Measurements from ENCODE around the gene SGO2. TPM values are rescaled to one million over a fixed set of nuclear protein-coding genes. Genes with fewer than 3 reads are reported as not detected.
"Not testable (repeated sequence)": the region's sequence is repeated elsewhere in the genome, so short reads cannot be mapped to it uniquely, and the experiment has no call there.

Gene SGO2
- total RNA-seq, 2 donors from 2014 or later, result 50.2 to 58.2 TPM

DNA sequence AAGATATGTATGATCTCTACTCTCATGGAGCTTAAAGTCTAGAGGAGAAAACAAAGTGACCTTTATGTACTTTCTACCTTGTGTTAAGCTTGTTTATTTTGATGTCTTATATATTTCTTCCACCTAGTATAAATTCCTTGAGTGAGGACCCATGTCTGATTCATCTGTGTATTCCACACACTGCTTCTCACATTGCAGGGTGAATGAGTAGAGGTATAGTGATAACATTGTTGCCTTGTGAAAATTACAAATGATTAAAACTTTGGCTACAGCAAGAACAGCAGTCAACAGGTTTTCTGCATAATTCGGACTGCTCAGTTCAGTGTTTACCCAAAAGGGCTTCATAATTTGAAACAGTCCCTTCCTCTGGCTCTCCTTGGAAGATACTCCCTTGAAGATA lies 96.1 kb downstream of the SGO2 start:
- DNase-seq (ENCODE audit: low spot score in 2 of 2), result no peak
- H3K27ac Mint-ChIP-seq, result no peak overlapping the region
- no peak for ATAC-seq
- H3K36me3 Mint-ChIP-seq, result no peaks in the 10 kb centered on the region
- H3K9me3 Mint-ChIP-seq, result no peaks in the 10 kb centered on the region

- Mint-ChIP-seq H3K36me3 (no peaks in the 10 kb centered on the region), H3K27ac (no peak overlapping the region), H3K9me3 (no peaks in the 10 kb centered on the region)
- DNase-seq (ENCODE audit: low spot score in 2 of 2) (no peak), ATAC-seq (no peak)
These were observed 98.0 kb downstream of the SGO2 start for GRCh38 chr2:200624026-200624425.

DNA sequence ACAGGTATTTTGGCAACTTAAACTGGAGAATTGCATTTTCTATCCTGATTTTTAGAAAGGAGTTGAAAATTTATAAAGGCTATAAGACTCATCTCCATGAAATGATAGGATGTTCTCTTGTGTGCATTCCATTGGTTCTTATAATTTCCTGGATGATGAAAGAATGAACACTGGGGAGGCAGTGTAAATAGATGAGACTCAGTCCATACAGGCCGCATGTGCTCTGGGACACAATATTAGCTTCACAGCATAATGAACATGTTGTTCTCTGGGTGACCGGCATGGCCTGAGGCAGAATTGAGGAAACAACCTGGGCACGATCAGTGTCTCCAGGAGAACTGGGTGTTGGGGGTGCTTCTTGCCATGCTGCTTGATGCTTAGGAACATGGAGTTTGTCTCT lies 98.7 kb downstream of the SGO2 start:
- Mint-ChIP-seq H3K27ac (no peak overlapping the region), H3K36me3 (no peaks in the 10 kb centered on the region), H3K9me3 (no peaks in the 10 kb centered on the region)
- no peak for DNase-seq (ENCODE audit: low spot score in 2 of 2)
- ATAC-seq, result no peak

DNA sequence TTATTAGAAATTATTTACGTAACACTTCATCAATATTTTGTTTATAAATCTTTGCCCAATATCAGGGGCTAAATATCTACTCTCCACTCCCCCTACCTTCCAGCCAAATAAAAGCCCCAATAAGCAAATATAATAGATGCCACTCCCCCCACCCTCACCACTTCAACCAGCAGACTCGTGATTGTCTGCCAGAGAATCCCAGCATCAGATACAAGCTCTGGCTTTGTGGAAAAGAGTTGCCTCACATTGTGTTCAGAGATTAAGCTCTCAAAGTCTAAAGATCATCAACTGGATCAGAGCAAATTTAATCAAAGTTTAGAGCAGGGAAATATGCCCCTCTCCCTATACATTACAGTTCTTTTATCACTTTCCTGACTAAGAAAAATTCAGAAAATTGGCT lies 99.3 kb downstream of the SGO2 start:
- no peaks in the 10 kb centered on the region for H3K9me3 Mint-ChIP-seq

DNA sequence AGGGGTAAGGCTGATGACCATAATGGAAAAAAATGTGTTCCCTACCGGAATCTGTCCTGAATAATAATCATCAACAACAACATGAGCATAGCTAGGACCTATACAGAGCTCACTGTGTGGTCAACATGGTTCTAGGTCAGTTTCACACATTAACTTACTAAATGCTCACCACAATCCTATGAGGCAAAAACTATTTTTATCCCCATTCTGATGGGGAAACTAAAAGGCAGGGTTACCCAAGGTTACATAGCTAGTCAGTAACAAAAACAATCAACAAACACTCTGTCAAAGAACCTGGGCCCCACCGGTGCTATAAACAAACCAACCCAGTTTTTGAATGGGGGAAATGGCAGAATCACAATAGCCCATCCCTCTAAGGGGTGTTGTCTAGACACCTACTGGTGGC lies 100.0 kb downstream of the SGO2 start:
- no peaks in the 10 kb centered on the region for H3K9me3 Mint-ChIP-seq

More for the DNA sequence above, 99.3 kb downstream of the SGO2 start:
- ATAC-seq, result no peak
- Mint-ChIP-seq H3K27ac (no peak overlapping the region), H3K36me3 (no peaks in the 10 kb centered on the region)
- DNase-seq (ENCODE audit: low spot score in 2 of 2), result no peak

DNA sequence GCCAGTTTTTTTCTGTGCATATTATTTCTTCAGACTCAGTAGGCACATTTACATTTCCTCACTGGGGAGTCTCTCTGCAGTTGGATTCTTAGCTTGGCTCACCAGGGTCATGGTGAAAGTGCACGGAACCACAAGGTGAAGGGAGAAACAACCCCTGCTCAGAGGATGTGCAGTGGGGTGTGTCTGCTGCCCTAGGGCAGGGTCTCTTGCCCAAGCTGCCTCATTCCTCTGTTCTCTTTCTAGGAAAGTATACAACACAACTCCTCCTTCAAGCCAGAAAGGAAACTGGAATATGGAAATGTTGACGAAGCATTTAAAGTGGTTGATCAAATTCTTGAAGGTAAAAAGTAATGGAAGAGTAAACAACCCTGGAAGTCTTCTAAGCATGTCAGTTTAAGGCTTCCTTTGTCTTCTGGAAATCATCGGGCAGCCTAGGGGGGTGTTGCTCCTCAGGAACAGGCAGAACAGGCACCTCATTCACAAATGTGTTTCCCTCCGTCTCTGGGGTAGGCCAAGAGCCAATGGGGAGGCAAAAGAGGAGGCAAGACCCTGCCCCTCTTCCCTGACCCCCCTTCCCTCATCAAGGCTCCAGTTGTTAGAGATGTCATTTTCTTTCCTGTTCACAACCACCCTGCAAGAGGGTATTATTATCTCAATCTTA lies 101.2 kb downstream of the SGO2 start:
- DNase-seq (ENCODE audit: low spot score in 2 of 2), result no peak
- Mint-ChIP-seq H3K27ac (no peak overlapping the region), H3K9me3 (no peaks in the 10 kb centered on the region), H3K36me3 (no peaks in the 10 kb centered on the region)
- no peak for ATAC-seq

More for the DNA sequence above, 100.0 kb downstream of the SGO2 start:
- no peaks in the 10 kb centered on the region for H3K36me3 Mint-ChIP-seq
- DNase-seq (ENCODE audit: low spot score in 2 of 2) (no peak), ATAC-seq (no peak)
- no peak overlapping the region for H3K27ac Mint-ChIP-seq

DNA sequence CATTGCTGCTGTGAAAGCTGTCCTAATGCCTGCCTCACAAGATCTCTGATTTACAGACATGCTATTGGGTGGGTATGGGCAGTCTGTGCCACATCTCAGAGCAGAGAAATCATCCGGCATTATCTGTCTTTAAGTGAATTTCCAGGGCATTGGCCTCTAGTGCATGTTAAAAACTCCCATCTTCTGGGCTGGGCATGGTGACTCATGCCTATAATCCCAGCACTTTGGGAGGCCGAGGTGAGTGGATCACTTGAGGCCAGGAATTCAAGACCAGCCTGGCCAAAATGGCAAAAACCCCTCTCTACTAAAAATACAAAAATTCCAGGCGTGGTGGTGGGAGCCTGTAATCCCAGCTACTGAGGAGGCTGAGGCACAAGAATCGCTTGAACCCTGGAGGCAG lies 102.5 kb downstream of the SGO2 start:
- H3K27ac Mint-ChIP-seq, ATAC-seq, H3K36me3 Mint-ChIP-seq: not testable (repeated sequence)

GRCh38 chr2:200631287-200631686 lies 105.3 kb downstream of the SGO2 start:
- ATAC-seq (no peak), DNase-seq (ENCODE audit: low spot score in 2 of 2) (no peak)
- Mint-ChIP-seq H3K9me3 (peaks cover 0 to 4% of the 10 kb centered on the region in 2 donors), H3K27ac (no peak overlapping the region), H3K36me3 (peaks cover 0 to 5% of the 10 kb centered on the region in 2 donors)

More for the DNA sequence above, 102.5 kb downstream of the SGO2 start:
- DNase-seq (ENCODE audit: low spot score in 2 of 2); H3K9me3 Mint-ChIP-seq: not testable (repeated sequence)

Other genes starting within 250 kb of the SGO2 start
- 10 to 100 TPM in 1 of 2 donors, 1 to 10 TPM in 1; 3.9 to 27.7 TPM for gene SPATS2L, start 219.5 kb upstream of the SGO2 start, total RNA-seq
- gene KCTD18, start 16.1 kb upstream of the SGO2 start, total RNA-seq, result 10 to 100 TPM in 1 of 2 donors, 1 to 10 TPM in 1; 4.4 to 15.3 TPM
- gene AOX1, start 59.8 kb downstream of the SGO2 start, total RNA-seq, result under 1 TPM; 0.05 to 0.49 TPM

All from activated naive CD4-positive, alpha-beta T cell treated with anti-CD3 and anti-CD28 coated beads, Interleukin-2, amount 50 U/mL, for 72 hours (primary cell).